GM12878 (cell line): ENCODE results near the gene DNAJC4. TPM values are rescaled to one million over a fixed set of nuclear protein-coding genes. Genes with fewer than 3 reads are reported as not detected.

Experiments used
- ATAC-seq: fragments of 200-7000 bp; cut with Tn5 transposase; 3 replicates; pipeline ENCODE4 v1.9.1; 2020; ENCODE audit warnings: mild to moderate bottlenecking, moderate library complexity
- BruUV-seq: library from RNA; stranded (reverse); fragments of 400-500 nt; replicated peaks from 2 replicates; lab custom pipeline; 2021; lab: Mats Ljungman, UMichigan
- CTCF ChIA-PET: fragments of 300-600 bp; sonication (Branson Sonifier 250); formaldehyde crosslinking; extraction: SDS; loops from one replicate; lab custom pipeline; 2021; ENCODE audit warnings: inconsistent platforms; lab: Yijun Ruan, JAX
- POLR2A ChIA-PET: fragments of 350-600 bp; formaldehyde crosslinking; extraction: SDS; loops from one replicate; lab custom pipeline; 2021; ENCODE audit warnings: inconsistent platforms; lab: Charles Lee
- RAD21 ChIA-PET: fragments of 300-600 bp; sonication (Branson Sonifier 250); formaldehyde crosslinking; loops from one replicate; lab custom pipeline; 2023; ENCODE audit warnings: antibody characterized with exemption; ENCODE audit not compliant: unreplicated experiment; lab: Charles Lee
- SMC1A ChIA-PET: fragments of 300-600 bp; sonication (Branson Sonifier 250); formaldehyde crosslinking; loops from one replicate; lab custom pipeline; 2023; ENCODE audit not compliant: unreplicated experiment, uncharacterized antibody; lab: Charles Lee
- DNase-seq: peaks from one replicate; pipeline ENCODE4 v3.0.0-alpha.2; 2011; ENCODE audit warnings: low read depth, low spot score
- FAIRE-seq: peaks from 3 replicates; lab custom pipeline; 2011; peaks lifted over from hg19 to GRCh38; lab: Jason Lieb, UNC
- H2AFZ ChIP-seq: 2 replicates; pipeline ENCODE4 v1.6.0; 2011; ENCODE audit warnings: low read depth, low read length, control low read depth; ENCODE audit not compliant: control insufficient read depth
- H3K27ac ChIP-seq: 2 replicates; pipeline ENCODE4 v1.5.1; 2011; ENCODE audit warnings: control low read depth; ENCODE audit not compliant: control insufficient read depth, insufficient read depth
- H3K27me3 ChIP-seq, 2 experiments: replicated peaks in 1 of 2; 2 replicates each; pipeline versions ENCODE4 v1.6.0 to v1.6.1; 2011; ENCODE audit warnings: low read length in 1 of 2; ENCODE audit not compliant: control insufficient read depth in 2 of 2, insufficient read depth in 2 of 2
- H3K36me3 ChIP-seq, 2 experiments: 2 replicates each; pipeline ENCODE4 v1.5.1; 2011; ENCODE audit warnings: low read length in 1 of 2; ENCODE audit not compliant: control insufficient read depth in 2 of 2, insufficient read depth in 2 of 2
- H3K4me1 ChIP-seq: 2 replicates; pipeline ENCODE4 v1.6.1; 2011; ENCODE audit warnings: mild to moderate bottlenecking, low read length, moderate library complexity, mixed read lengths; ENCODE audit not compliant: control insufficient read depth, insufficient read depth
- H3K4me2 ChIP-seq: 2 replicates; pipeline ENCODE4 v1.6.0; 2011; ENCODE audit warnings: control low read depth; ENCODE audit not compliant: control insufficient read depth, insufficient read depth
- H3K4me3 ChIP-seq: fragments of 200-600 bp; sonication (generic); 2 replicates; pipeline ENCODE4 v1.5.1; 2016
- H3K79me2 ChIP-seq: 2 replicates; pipeline ENCODE4 v1.6.0; 2011; ENCODE audit warnings: low read length; ENCODE audit not compliant: control insufficient read depth, insufficient read depth
- H3K9ac ChIP-seq: 2 replicates; pipeline ENCODE4 v1.8.0; 2011; ENCODE audit warnings: low read length, control low read depth, mixed read lengths; ENCODE audit not compliant: control insufficient read depth, insufficient read depth
- H3K9me3 ChIP-seq: replicated peaks from 3 replicates; pipeline ENCODE4 v1.5.1; 2011; ENCODE audit warnings: mild to moderate bottlenecking, low read length; ENCODE audit not compliant: control insufficient read depth, insufficient read depth
- H4K20me1 ChIP-seq: 2 replicates; pipeline ENCODE4 v1.6.0; 2011; ENCODE audit not compliant: control insufficient read depth, insufficient read depth
- ASH2L ChIP-seq: fragments of 300-600, 200-600 bp; sonication (generic); IDR thresholded peaks from 2 replicates; pipeline ENCODE4 v1.6.1; 2017; ENCODE audit warnings: low read depth, mild to moderate bottlenecking, borderline replicate concordance
- ATF7 ChIP-seq: fragments of 450-650 bp; IDR thresholded peaks from 2 replicates; pipeline ENCODE4 v1.6.1; 2016; ENCODE audit warnings: low read depth, mild to moderate bottlenecking
- FOS ChIP-seq: IDR thresholded peaks from 3 replicates; pipeline ENCODE4 v1.6.1; 2011; ENCODE audit warnings: borderline replicate concordance; ENCODE audit not compliant: insufficient read length; ENCODE audit errors: extremely low read depth
- KAT2A ChIP-seq: conservative IDR thresholded peaks from 2 replicates; pipeline ENCODE4 v1.6.1; 2011; ENCODE audit warnings: low read depth, low read length; ENCODE audit not compliant: control insufficient read depth
- NFYB ChIP-seq: IDR thresholded peaks from 2 replicates; pipeline ENCODE4 v1.6.1; 2011; ENCODE audit warnings: low read depth, mild to moderate bottlenecking, low read length, improper control_type of control experiment, moderate library complexity; ENCODE audit not compliant: insufficient read depth
- PAX5 ChIP-seq: IDR thresholded peaks from 2 replicates; pipeline ENCODE4 v1.6.1; 2011; ENCODE audit warnings: low read depth, low read length, borderline replicate concordance
- PML ChIP-seq: IDR thresholded peaks from 2 replicates; pipeline ENCODE4 v1.6.1; 2012; ENCODE audit warnings: low read length, inconsistent platforms
- POLR2AphosphoS2 ChIP-seq: IDR thresholded peaks from 2 replicates; pipeline ENCODE4 v1.6.1; 2011; ENCODE audit warnings: low read depth, mild to moderate bottlenecking, low read length, improper control_type of control experiment, moderate library complexity
- RFX5 ChIP-seq: IDR thresholded peaks from 2 replicates; pipeline ENCODE4 v1.6.1; 2011; ENCODE audit warnings: low read depth, low read length, improper control_type of control experiment
- SP1 ChIP-seq: IDR thresholded peaks from one replicate; pipeline ENCODE4 v1.6.1; 2011; ENCODE audit warnings: low read depth, low read length
- YY1 ChIP-seq: IDR thresholded peaks from 2 replicates; pipeline ENCODE4 v1.6.1; 2011; ENCODE audit warnings: low read depth, mild to moderate bottlenecking, low read length
- ZSCAN29 ChIP-seq: fragments of 450-650 bp; IDR thresholded peaks from 2 replicates; pipeline ENCODE4 v1.6.1; 2017; ENCODE audit warnings: mild to moderate bottlenecking, moderate library complexity
- WGBS: methylation state at CpG from one replicate; pipeline ENCODE4 v1.1.6; 2016; ENCODE audit warnings: low lambda C conversion rate; ENCODE audit not compliant: insufficient replicate concordance, insufficient coverage; ENCODE audit errors: missing lambda C conversion rate; 5-methylcytosine and 5-hydroxymethylcytosine counted together
- in situ Hi-C: fragments of 300-500 bp; cut with MboI; formaldehyde crosslinking; loops from 9 replicates; pipeline ENCODE4 v1.14.3; 2018; ENCODE audit warnings: mixed read lengths
- intact Hi-C: fragments of 100-400 bp; cut with micrococcal nuclease; formaldehyde crosslinking; loops from one replicate; pipeline ENCODE4 v1.14.2; 2022; ENCODE audit not compliant: unreplicated experiment
- polyA plus RNA-seq, 11 experiments: library from polyadenylated mRNA; depleted of rRNA in 4 of 11; unstranded in 6 of 11; stranded (reverse) in 5 of 11; fragments of >200 nt; fragmentation: Nextera tagmentation in 4 of 11; fragmentation: Illumina TruSeq in 1 of 11; extraction: Ambion mirVana in 4 of 11; extraction: Trizol in 1 of 11; gene quantifications; 1 replicate in 1 of 11; 2 replicates in 10 of 11; pipeline versions ENCODE4 v1.2.1 to v1.2.3, GENCODE V29; 2011 to 2016; ENCODE audit warnings: inconsistent platforms in 2 of 11, missing spikeins in 2 of 11, low read depth in 1 of 11
- total RNA-seq, 4 experiments: library from RNA; depleted of rRNA in 3 of 4; stranded (reverse); fragments of >200 nt in 3 of 4; fragmentation: Illumina TruSeq in 1 of 4; extraction: Trizol in 1 of 4; gene quantifications; 2 replicates each; pipeline versions ENCODE4 v1.2.1 to v1.2.3, GENCODE V29; 2013 to 2021
- TF ChIP-seq, protein P1 (sequence below): IDR thresholded peaks from 2 replicates; pipeline ENCODE4 v1.6.1; 2011; ENCODE audit warnings: borderline replicate concordance, low read depth, mild to moderate bottlenecking, moderate library complexity, mixed read lengths, low read length; ENCODE audit not compliant: insufficient read depth; ENCODE audit errors: extremely low read length
- TF ChIP-seq, protein P2 (sequence below): fragments of 450-650 bp; IDR thresholded peaks from 2 replicates; pipeline ENCODE4 v1.6.1; 2017; ENCODE audit warnings: antibody characterized with exemption, mild to moderate bottlenecking, moderate library complexity

Gene DNAJC4
- total and polyA plus RNA-seq, 10 of the 15 experiments (the other 5 are each of a cell fraction or from before 2014, with no cell fraction given) = 3.7 to 64.9 (median 30.1) TPM

DNA sequence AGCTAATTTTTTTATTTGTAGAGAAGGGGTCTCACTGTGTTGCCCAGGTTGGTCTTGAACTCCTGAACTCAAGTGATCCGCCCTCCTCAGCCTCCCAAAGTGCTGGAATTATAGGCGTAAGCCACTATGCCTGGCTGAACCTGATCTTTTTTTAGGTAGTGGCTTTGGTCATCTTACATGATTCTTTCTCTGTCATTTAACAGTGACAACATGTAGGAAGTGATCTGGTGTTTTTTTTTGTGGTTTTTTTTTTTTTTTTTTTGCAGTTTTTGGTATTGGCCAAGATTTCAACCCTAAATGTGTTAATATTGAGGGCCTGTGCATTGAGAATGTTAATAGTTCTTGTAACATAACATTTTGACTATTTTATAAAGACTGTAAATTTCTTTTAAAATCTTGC, 31.8 kb upstream of the DNAJC4 start:
- no peak for FAIRE-seq
- no peaks in the 10 kb centered on the region for H3K4me1 ChIP-seq
- SMC1A ChIA-PET = interaction anchor here (0.6 to 1.5 kb wide), 2 partner anchors 8 to 342 kb away, joined by 3 to 5 read pairs; partner anchors contain the start of gene FERMT3
- CTCF ChIA-PET = interaction anchor here (1.6 kb wide), 1 partner anchor 102 kb away, joined by 5 read pairs; the partner anchor contains the start of gene CATSPERZ
- 100% methylated on average over 2 of the region's 2 CpGs for WGBS
- no peak overlapping the region for H3K9ac ChIP-seq
- H3K9me3 ChIP-seq = no peaks in the 10 kb centered on the region
- no peak overlapping the region for H3K4me3 ChIP-seq
- H3K27me3 ChIP-seq = no peaks in the 10 kb centered on the region
- H4K20me1 ChIP-seq = no peaks in the 10 kb centered on the region
- RAD21 ChIA-PET = no interaction called here
- no TSS peak for BruUV-seq
- TF ChIP-seq PML (no peak), ATF7 (no peak)
- peaks cover 46 to 51% of the 10 kb centered on the region in 2 experiments for H3K36me3 ChIP-seq
- no peak for DNase-seq
- ATAC-seq = no peak
- no peak overlapping the region for H3K4me2 ChIP-seq
- POLR2A ChIA-PET = no interaction called here
- H3K27ac ChIP-seq = no peak overlapping the region
- in situ Hi-C loops (no loop called here), intact Hi-C loops (no loop called here)
- no peak overlapping the region for H2AFZ ChIP-seq
- no peaks in the 10 kb centered on the region for H3K79me2 ChIP-seq

DNA sequence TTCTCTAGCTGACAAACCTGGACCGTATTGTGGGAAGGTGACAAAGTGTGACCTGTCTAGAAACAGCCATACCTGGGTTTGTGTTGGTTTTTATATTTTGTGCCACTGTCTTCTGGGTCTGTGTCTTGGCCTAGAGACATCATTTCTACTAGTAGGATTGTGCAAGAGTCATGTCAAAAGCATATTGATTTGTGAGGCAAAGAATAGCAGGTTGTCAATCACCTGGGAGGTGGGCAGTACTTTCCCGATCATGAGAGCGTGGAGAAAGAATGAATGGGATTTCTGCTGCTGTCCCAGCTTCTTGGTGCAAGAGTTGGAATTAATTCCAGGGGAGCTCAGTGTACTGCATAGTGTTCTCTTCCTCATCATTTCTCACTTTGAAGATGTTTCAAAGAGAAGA, 28.8 kb upstream of the DNAJC4 start:
- FAIRE-seq = no peak
- Histone ChIP-seq H3K9me3 (no peaks in the 10 kb centered on the region), H3K4me3 (no peak overlapping the region), H3K9ac (no peak overlapping the region), H2AFZ (no peak overlapping the region), H3K27me3 (no peaks in the 10 kb centered on the region), H4K20me1 (no peaks in the 10 kb centered on the region), H3K27ac (no peak overlapping the region), H3K79me2 (peaks cover 12% of the 10 kb centered on the region), H3K36me3 (peaks cover 42% of the 10 kb centered on the region in 2 experiments), H3K4me1 (peaks cover 22% of the 10 kb centered on the region), H3K4me2 (no peak overlapping the region)
- no peak for DNase-seq
- ChIA-PET RAD21 (interaction anchor here (0.7 kb wide), 1 partner anchor 99 kb away, joined by 3 read pairs; no protein-coding TSS in a partner anchor), SMC1A (no interaction called here), CTCF (interaction anchor here (0.6 to 9.7 kb wide), 5 partner anchors 13 to 601 kb away, joined by 3 to 238 read pairs (median 4); partner anchors contain the start of genes CATSPERZ, ESRRA and PPP1R14B), POLR2A (interaction anchor here (1.2 kb wide), 1 partner anchor 22 kb away, joined by 5 read pairs; no protein-coding TSS in a partner anchor)
- in situ Hi-C loops (loop anchor here (5.0 kb wide), 1 partner anchor 101 kb away; the partner anchor contains the start of gene CATSPERZ), intact Hi-C loops (no loop called here)
- no peak for ATAC-seq
- BruUV-seq = no TSS peak
- 85% methylated on average over 3 of the region's 3 CpGs for WGBS
- no peak for TF ChIP-seq POLR2AphosphoS2
- TF ChIP-seq FOS = no peak
- TF ChIP-seq KAT2A = no peak
- no peak for TF ChIP-seq YY1
- no peak for TF ChIP-seq NFYB
- no peak for TF ChIP-seq ZSCAN29
- TF ChIP-seq, protein P1, sequence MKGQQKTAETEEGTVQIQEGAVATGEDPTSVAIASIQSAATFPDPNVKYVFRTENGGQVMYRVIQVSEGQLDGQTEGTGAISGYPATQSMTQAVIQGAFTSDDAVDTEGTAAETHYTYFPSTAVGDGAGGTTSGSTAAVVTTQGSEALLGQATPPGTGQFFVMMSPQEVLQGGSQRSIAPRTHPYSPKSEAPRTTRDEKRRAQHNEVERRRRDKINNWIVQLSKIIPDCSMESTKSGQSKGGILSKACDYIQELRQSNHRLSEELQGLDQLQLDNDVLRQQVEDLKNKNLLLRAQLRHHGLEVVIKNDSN = no peak
- no peak for TF ChIP-seq ASH2L
- TF ChIP-seq, protein P2, sequence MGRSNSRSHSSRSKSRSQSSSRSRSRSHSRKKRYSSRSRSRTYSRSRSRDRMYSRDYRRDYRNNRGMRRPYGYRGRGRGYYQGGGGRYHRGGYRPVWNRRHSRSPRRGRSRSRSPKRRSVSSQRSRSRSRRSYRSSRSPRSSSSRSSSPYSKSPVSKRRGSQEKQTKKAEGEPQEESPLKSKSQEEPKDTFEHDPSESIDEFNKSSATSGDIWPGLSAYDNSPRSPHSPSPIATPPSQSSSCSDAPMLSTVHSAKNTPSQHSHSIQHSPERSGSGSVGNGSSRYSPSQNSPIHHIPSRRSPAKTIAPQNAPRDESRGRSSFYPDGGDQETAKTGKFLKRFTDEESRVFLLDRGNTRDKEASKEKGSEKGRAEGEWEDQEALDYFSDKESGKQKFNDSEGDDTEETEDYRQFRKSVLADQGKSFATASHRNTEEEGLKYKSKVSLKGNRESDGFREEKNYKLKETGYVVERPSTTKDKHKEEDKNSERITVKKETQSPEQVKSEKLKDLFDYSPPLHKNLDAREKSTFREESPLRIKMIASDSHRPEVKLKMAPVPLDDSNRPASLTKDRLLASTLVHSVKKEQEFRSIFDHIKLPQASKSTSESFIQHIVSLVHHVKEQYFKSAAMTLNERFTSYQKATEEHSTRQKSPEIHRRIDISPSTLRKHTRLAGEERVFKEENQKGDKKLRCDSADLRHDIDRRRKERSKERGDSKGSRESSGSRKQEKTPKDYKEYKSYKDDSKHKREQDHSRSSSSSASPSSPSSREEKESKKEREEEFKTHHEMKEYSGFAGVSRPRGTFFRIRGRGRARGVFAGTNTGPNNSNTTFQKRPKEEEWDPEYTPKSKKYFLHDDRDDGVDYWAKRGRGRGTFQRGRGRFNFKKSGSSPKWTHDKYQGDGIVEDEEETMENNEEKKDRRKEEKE = no peak
- TF ChIP-seq PAX5 = no peak
- no peak for TF ChIP-seq SP1
- TF ChIP-seq RFX5 = no peak
